Ovary (tissue), 3 donors: ENCODE measurements around the gene STS.

ENCODE experiments used
- CTCF ChIP-seq, 3 donors: fragments of 450-650 bp in 2 of 3; fragments of 200-600 bp in 1 of 3; IDR thresholded peaks; one replicate each; pipeline versions ENCODE4 v1.5.1 to v1.8.0; 2016 to 2022; ENCODE audit warnings: antibody characterized with exemption in 3 of 3, mild to moderate bottlenecking in 1 of 3
- POLR2A ChIP-seq: fragments of 450-650 bp; IDR thresholded peaks from one replicate; pipeline ENCODE4 v1.6.1; 2017; ENCODE audit warnings: antibody characterized with exemption, mild to moderate bottlenecking, moderate library complexity
- donor health status: DM: no; HTN: no; CAD: no.

- TF ChIP-seq CTCF (IDR thresholded peaks at IDR 0.05) = no peak
- no peak for TF ChIP-seq POLR2A
These were observed 4.4 kb upstream of the STS start for GRCh38 chrX:7143076-7143475.
